GM18867 (cell line): ENCODE results near the gene PYGO2.
A peak's percentile ranks its signal among the peaks of the same experiment; 100 is the strongest.

Experiments
- ATAC-seq: cut with Tn5 transposase; IDR thresholded peaks from one replicate; pipeline ENCODE4 v1.9.1; 2021; ENCODE audit warnings: mild to moderate bottlenecking, moderate library complexity; ENCODE audit not compliant: unreplicated experiment

Gene PYGO2

GRCh38 chr1:154961207-154962155 is at the start of gene PYGO2:
TSS of gene PYGO2 (minus strand) at chr1:154961782. CDS start at chr1:154961576, 206 bp downstream.
- peak; percentile 66 for ATAC-seq

GRCh38 chr1:155011004-155011416 is 49.4 kb upstream of the PYGO2 start:
- ATAC-seq = no peak

GRCh38 chr1:155010211-155010918 is 48.8 kb upstream of the PYGO2 start:
- ATAC-seq = no peak

DNA sequence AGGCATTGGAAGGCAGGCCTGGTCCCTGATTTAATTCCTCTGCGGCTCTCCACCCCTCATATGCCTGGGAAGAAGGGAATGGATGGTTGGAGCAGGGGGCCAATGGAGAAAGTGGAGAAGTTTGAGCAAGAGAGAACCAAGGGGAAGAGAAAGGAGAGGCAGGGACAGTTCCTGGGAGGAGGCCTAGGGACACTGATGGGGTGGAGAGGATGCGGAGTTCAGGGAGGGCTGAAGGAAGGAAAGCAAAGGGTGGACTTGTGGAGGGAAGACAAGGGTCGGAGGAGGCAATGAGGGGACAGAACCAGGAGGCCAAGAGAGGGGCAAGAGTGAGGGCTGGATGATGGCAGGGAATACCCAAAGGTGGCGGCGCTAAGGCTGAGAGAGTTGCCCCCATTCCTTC is 48.2 kb upstream of the PYGO2 start:
- ATAC-seq = no peak

DNA sequence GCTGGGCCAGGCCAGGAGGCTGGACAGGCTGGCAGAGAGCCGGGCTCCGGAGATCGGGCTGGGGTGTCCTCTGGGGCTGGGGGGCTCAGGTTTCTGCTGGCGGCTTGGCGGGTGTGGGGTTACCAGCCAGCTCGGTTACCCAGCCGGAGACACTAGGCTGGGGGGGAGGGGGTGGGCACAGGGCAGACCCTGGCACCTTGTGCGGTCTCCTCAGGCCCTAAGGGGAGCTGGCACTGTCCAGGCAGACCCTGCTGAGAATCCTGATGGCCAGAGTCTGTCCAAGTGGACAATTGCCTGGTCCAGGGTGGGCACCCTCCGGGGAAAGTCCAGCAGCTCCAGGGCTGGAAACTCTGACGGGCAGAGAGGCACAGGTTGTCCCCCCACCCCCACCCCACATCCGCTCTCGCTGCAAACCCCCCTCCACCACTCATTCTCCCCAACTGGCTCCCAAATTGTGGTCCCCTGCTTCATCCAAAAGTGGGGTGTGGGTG is 47.7 kb upstream of the PYGO2 start:
- no peak for ATAC-seq

DNA sequence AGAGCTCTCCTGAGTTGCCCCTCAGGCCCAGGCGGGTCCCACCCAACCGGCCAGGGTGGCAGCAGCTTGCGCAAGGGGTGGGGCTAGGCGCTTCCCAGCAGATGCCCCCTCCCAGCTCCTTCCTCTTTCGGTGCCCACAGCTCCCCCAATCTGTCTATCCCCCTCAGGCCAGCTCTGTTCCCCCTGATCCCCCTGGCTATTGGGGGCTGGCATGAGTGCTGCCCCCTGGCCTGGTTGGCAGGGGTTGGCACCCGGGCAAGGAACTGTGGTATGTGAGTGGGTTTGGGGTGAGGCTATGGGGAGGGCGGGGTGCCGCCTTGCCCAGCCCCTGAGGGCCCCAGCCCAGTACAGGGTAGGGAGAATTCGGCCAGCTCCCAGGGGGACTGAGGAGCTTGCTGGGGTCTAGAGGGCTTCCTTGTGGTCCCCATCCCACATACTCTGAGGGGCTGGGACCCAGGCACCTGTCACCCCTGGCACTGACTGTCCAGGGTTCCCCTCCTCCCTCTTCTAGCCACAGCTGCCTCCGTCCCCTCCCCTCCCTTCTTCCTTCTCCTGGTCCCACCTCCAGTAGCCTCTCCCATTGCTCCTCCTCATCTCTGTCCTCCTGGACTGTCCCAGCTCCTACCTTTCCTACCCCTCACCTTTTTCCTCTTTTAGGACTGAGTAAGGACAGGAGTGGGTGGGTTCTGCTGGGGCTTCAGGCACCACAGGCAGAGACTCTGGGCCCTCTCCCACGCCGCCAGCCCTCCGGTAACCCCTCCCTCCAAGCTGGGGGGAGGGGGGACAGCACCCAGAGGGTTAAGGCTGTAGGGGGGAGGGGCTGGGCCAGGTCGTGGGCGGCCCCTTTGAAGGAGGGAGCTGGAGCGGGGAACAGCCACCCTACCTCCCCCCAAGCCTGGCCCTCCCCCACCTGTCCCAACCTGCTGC is 46.7 kb upstream of the PYGO2 start:
- ATAC-seq = no peak

DNA sequence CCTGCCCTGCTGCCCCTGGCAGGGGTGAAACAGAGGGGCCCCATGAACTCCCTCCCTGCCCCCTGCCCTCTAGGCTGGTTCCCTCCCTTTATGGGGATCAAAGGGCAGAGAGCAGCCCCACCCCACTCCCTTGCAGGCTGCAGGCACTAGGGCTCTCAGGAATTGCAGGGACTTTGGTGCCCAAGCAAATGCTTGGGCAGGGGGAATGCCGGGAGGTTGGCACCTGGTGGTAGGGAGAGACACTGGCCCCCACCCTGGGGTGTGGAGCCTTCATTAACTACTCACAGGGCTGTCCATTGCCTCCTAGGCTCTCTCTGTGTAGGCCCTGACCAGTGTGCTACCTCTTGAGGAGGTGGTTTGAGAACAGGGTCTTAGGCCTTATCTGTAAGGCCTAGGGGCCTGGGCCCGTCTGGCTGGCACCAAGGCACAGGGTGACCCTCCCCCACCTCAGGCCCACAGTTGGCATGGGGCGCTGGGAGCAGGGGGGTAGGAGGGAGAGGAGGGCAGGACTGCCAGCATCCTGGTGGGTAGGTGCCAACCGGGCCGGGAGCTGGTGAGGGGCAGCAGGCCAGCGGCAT is 45.8 kb upstream of the PYGO2 start:
- no peak for ATAC-seq

DNA sequence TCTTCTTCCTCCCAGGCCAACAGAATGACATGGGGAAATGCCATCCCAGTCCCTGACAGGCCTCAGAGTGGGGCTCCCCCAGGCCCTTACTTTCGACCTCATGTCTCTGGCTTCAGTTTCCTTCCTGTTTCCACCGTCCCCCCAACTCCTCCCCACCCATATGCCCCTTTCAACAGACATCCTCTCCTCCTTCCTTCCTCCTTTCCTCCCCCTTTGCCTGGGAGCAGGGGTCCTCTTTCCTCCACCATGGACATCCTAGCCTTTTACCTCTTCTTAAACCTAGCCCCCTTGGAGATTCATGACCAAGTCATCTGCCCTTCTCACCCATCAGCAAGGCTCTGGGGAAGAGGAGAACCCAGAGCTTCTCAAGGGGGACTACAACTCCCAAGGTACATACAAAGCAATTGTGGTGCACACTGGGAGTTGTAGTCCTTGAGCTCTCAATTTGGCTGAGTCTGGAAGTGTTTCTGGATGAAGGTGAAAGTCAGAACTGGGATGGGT is 45.1 kb upstream of the PYGO2 start:
- ATAC-seq = no peak

GRCh38 chr1:155005076-155006011 is 43.8 kb upstream of the PYGO2 start:
- ATAC-seq = no peak

- no peak for ATAC-seq
Measured at GRCh38 chr1:155004352-155005075, 42.9 kb upstream of the PYGO2 start.

- ATAC-seq = no peak
Measured at GRCh38 chr1:155003766-155004351, 42.3 kb upstream of the PYGO2 start.

DNA sequence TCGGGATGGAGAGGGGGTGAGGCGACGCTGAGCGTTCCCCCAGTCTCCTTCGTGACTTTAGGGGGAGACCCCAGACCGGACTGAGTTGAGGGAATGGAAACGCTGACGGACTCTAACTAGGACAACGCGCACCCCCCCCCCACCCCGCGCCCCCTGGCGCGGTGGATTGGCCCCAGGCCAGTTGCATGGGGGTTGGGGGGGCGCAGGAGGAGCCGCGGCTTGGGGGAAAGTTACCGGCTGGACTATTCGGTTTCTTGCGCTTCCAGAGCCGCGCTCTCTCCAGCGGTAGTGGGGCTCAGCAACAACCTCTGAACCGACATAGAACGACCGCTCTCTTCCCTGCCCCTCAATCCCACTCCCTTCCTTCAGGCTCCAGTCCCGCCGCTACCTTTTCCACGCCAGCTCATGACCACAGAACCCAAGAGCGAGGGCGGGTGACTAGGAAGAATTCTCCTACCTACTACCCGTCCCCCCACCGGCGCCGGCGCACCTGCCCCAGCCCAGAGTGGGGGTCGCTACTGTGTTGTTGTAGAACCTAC is 41.7 kb upstream of the PYGO2 start:
- no peak for ATAC-seq

- ATAC-seq = peak; percentile 1
Measured at GRCh38 chr1:155002464-155003226, 41.1 kb upstream of the PYGO2 start, which contains the start of gene ZBTB7B. TSS of gene ZBTB7B (plus strand) at chr1:155002802. CDS start at chr1:155014661, 11,859 bp downstream.

DNA sequence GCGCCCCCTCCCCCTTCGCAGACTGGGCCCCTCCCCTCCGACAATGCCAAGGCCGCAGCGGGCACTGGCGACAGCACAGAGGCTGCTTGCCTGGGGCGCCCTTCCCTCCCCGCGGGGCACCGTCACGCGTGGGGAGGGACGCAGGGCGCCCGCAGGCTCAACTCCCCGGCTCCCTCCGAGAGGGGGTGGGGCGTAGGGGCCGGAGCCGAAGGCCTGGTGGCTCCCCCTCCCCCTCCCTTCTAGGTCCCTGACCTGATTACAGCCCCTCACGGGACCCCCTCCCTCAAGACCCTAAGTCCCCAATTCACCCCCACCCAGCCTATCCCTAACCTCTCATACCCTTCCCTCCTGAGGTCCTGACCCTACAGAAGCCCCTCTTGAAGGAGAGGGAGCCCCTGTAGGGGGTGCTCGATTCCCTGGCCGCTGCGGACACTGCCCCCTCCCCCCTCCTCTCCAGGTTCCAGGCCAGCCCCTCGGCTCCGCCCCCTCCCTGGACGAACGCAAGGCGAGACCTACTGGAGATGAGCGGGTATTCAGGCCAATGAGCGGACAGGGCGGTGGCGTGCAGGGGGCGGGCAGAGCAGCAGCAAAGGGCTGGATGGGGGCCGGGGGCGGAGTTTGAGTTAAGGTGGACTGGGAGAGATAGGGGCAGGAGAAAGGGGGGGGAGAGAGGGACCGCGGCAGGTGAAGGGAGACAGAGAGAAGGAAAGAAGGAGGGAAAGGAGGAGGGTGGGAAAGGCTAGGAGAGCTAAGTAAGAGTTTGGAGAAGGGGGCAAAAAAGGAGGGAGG is 40.3 kb upstream of the PYGO2 start:
- peak; percentile 64 for ATAC-seq

- no peak for ATAC-seq
Measured at GRCh38 chr1:155001425-155001674, 39.8 kb upstream of the PYGO2 start.

GRCh38 chr1:155000726-155001424 is 39.3 kb upstream of the PYGO2 start:
- ATAC-seq = peak; percentile 41
